Stimulated activated CD4-positive, alpha-beta T cell treated with anti-CD3 and anti-CD28 coated beads, Interleukin-15, amount 100 ng/mL, for 48 hours (primary cell): ENCODE data around the gene ZFX.

ENCODE experiments used
- DNase-seq, 2 donors: peaks; one replicate each; pipeline ENCODE4 v3.0.0-alpha.2; 2020; ENCODE audit warnings: low read depth in 2 of 2

The ZFX gene

DNA sequence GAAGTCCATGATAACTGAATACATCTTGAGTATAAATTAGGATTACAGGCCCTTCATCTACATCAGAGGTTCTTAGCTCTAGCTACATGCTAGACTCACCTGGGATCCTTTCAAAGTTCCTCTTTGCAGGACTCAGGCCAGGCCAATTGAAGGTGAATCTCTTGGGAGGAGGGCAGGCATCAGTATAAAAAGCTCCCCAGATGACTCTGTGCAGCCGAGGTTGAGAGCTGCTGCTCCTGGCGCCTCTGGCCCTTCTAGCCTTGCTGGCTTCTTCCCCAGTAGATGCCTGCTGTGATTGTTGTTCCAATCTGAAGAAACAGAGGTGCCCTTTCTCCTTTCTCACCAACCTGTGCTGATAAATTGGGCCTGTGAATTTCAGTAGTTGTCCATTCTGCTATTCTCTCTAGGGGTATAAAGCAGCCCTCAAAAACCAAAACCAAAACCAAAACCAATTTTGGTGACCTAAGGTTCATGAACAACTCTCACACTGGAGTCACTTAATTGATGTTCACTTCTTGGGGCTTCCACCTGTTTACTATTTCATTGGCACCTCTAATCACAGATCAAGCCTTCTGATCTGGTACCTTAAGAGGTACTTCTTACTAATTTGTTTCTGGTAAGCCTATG is 85.7 kb downstream of the ZFX start:
- no peak for DNase-seq

DNA sequence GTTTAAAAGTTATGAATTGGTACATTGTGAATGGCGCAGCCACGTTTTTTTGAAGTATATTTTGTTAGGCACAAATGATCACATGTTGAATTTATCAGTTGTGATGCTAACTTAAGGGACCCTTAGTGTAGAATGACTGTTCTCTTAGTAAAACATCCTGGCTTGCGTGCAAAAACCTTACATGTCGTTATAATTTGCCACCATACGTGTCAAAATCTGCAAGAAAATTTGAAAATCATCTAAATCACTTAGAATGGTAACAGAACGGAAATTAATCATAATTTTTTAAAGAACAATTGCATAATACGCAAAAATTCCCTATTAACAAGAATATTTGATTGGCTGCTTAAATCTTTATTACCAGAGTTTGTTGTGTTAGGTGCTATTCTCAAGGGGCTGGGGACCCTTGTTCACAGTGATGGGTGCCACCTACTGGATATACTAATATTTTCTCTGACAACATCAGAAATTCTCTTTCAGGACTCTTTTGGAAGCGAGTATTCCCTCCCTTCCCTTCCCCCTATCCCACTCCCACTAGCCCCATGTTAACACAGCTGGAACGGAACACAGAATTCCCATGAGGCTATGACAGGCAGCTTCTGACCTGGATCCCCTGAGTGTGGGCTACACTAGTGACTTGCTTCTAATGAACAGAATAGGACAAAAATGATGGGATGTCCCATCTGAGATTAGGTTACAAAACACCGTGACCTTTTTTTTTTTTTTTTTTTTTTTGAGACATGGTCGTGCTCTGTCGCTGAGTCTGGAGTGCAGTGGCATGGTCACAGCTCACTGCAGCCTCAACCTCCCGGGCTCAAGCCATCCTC is 92.5 kb downstream of the ZFX start:
- no peak for DNase-seq

DNA sequence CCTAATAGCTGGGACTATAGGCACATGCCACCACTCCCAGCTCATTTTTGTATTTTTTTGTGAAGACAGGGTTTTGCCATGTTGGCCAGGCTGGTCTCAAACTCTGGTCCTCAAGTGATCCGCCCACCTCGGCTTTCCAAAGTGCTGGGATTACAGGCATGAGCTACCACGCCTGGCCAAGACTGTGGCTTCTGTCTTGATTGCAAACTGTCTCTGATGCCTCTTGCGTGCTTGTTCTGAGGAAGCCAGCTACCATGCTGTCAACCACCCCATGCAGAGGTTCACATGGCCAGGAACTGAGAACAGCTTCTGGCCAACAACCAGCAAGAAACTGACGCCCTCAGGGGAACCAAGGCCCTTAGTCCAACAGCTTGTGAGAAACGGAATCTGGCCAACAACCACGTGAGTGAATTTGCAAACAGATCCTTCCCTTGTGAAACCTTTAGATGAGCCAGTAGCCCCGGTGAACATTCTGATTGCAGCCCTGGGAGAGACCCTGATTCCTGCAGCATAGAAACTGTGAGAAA is 93.2 kb downstream of the ZFX start:
- DNase-seq, result no peak

DNA sequence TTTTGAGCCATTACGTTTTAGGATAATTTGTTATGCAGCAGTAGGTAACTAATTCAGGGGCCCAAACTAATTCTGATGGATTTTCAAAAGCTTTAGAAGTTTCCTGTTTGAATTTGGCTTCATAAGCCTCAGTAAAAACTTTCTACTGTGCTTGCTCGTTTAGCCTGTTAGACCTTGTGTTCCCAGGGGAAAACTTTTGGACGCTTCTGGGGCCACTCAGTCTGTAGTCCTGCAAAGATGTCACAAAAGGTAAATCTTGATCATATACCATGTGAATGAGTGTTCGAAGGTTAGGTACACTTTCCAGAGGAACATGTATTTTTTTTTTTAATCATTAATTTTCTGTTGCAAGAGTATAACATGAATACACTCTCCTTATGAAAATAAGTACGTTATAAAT is 93.7 kb downstream of the ZFX start:
- no peak for DNase-seq

DNA sequence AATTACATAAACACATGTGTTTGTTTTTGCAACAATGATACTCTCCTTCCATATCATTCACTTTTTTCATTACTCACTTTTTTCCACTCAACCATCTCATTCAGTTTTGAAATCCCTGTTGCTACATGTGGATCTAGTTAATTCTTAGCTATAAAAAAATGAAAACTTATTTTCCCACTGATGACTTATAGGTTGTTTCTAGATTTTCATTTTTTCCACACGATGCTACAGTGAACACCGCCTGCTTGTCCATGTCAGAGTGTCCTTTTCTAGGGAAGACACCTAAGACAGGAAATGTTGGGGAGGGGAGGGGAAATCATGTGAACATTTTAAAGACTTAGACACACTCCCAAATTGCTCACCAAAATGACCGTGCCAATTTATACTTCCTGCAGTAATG is 94.2 kb downstream of the ZFX start:
- DNase-seq, result no peak

DNA sequence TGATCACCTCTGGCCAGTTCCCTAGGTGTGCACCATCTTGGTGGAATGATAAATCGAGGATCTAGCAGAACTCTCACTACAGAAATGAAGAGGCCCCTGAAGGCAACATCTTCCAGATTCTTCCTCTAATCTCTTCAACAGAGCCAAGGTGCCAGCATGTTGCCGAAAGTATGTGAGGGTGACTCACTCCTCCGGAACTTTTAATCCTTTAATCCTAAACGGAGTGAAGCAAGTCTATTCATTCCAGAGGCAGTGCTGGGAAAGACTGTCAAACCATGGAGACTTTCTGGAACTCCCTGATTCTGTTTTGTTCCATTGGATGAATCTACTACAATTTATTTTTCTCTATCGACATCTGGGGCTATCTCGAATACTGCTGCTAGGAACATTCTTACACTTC is 95.7 kb downstream of the ZFX start:
- no peak for DNase-seq

DNA sequence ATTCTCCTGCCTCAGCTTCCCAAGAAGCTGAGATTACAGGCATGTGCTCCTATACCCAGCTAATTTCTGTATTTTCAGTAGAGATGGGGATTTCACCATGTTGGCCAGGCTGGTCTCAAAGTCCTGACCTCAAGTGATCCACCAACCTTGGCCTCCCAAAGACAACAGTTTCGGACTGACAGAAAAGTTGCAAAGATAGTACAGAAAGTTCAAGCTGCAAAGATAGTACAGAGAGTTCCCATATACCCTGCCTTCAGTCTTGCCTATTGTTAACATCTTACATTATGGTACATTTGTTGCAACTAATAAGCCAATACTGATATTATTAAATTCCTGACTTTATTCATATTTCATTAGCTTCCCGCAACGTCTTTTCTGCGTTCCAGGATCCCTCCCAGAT is 98.5 kb downstream of the ZFX start:
- DNase-seq, result no peak

DNA sequence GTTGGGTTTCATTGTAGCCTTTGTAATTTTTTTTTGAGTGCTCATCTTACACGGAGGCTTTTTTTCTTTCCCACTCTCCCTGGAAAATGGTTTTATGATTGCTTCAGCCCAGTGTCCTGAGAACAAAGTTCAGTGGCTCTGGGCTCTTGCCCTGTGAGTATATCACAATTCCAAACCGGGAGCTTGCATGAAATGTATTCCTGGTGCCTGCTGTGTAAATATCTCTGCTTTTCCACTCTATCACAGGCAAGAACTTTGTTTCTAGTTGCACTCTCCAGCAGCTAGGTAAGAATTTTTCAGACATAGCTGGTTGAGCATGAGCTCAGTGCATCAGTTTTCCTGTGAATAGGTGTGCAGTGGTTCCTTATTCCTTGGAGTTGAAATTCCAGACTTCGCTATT is 103.5 kb downstream of the ZFX start:
- DNase-seq, result no peak

DNA sequence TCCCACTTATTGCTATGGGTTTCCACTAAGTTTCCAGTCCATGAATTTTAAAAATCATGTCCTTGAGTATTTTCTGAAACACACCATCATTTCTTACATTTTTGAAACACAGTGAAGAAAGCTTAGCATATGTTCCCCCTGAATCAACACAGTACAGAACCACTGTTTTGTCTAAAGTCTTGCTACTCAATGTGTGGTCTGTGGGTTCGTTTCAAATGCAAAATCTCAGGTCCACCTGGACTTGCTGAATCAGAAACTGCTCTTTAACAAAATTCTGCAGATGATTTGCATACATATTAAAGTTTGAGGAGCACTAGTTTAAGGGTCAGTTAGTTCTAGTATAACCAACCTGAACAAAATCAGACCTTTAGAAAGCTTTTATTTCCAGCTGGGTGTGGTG is 103.9 kb downstream of the ZFX start:
- no peak for DNase-seq

DNA sequence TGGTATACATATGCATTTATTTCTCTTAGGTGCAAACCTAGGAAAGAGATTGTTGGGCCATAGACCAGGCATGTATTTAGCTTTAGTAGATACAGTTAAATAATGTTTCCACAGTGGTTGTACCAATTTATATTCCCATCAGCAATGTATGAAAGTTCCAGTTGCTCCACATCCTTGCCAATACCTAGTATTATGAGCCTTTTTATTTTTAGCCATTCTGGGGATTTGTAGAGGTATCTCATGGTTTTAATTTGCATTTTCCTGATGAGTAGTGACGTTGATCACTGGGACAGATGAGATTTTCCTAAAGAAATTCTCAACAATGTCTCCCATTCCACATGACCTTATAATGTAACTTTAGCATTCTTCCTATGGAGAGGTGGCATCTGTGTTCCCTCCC is 107.5 kb downstream of the ZFX start:
- DNase-seq, result no peak

DNA sequence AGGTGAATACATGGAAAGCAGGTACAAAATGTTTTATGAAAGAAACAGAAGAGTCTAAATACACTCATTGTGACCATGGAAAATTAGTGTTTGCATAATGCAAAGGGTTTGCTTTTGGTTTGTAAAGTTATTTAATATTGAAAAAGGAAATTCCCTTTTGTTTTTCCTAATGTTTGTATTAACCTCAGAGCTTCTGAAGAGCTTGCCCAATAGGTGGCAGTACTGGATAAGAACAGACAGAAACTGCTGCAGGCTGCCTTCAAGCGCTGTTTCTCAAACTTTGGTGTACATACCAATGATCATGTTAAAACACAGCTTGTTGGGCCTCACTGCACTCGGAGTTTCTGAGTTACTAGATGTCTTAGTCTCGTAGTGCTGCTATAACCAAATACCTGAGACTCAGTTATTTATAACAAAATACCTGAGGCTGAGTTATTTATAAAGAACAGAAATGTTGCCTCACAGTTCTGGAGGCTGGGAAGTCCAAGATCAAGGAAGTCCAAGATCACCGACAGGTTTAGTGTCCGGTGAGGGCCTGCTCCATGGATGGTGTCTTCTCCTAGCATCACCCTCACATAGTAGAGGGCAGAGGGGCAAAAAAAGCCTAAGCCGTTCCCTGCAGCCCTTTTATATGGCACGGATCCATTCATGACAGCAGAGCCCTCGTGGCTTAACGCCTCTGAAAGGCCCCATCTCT is 110.2 kb downstream of the ZFX start:
- DNase-seq, result peak in 1 of 2 donors; percentile 2

DNA sequence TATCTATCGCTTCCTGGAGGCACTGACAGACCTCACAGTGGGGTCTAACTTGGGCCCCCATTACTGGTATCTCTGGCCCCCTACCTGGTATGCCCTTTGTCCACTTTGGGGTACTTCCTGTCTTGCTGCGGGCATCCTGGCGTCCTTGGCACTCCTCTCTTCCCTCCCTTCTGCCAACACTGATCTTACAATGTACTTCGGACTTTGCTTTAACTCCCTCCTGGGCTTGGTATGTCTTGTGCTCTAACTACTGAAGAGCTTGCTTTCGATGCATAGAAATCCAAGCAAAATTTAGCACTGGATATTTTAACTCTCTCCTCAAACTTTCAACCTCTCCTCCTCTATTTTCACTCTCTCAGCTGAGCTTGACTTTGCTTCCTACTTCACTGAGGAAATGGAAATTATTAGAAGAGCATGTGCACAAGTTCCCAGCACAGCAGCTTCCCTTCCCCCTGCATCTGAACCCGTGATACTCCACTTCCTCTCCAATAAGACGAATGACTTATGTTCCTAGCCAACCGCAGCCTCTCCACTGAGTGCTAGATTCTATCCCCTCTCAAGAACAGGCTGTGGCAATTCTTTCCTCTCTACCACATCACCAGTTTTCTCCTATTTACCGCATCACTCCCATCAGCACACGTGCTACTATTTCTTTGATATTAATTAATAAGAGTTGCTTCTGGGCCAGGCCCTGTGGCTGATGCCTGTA is 111.5 kb downstream of the ZFX start:
- peak; percentile 5 to 10 for DNase-seq

DNA sequence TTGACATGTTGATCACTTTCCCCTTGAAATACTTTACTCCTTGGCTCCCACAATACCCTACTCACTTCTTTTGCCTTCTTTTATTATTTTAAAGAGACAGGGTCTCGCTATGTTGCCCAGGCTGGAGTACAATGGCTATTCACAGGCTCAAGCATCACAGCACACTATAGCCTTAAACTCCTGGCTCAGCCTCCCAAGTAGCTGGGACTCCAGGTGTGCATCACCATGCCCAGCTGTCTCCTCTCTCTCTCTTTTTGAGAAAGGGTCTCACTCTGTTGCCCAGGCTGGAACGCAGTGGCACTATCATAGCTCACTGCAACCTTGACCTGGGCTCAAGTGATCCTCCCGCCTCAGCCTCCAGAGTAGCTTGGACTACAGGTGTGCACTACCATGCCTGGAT is 112.8 kb downstream of the ZFX start:
- DNase-seq, result no peak

DNA sequence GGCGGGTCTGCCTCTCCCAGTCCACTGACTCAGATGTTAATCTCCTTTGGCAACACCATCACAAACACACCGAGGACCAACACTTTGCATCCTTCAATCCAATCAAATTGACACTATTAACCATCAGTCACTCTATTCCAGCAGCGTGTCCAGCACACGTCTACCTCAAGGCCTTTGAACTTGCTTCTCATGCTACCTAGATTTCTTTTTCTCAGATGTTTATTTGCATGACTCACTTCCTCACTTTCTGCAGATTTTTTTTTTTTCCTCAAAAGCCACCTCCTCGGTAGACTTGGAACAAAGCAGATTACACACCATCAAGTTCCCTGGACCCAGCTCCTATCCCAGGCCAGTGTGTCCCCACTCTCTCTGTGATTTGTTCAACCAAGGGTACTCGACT is 114.9 kb downstream of the ZFX start:
- DNase-seq, result no peak
